GM18519 (cell line): Measurements from ENCODE around the gene NT5M.

Experiments used
- ATAC-seq: cut with Tn5 transposase; IDR thresholded peaks from one replicate; pipeline ENCODE4 v1.9.1; 2021; ENCODE audit warnings: mild to moderate bottlenecking, moderate library complexity; ENCODE audit not compliant: unreplicated experiment, low FRiP score

NT5M gene

GRCh38 chr17:17352836-17353624, 49.9 kb downstream of the NT5M start:
- ATAC-seq, result no peak

GRCh38 chr17:17353625-17354484, 50.7 kb downstream of the NT5M start:
- ATAC-seq, result no peak

- ATAC-seq, result no peak
Measured at GRCh38 chr17:17354560-17355349, 51.6 kb downstream of the NT5M start.

GRCh38 chr17:17355426-17355825, 52.3 kb downstream of the NT5M start:
- ATAC-seq, result no peak

GRCh38 chr17:17356149-17356930, 53.2 kb downstream of the NT5M start:
- no peak for ATAC-seq

GRCh38 chr17:17356931-17357270, 53.7 kb downstream of the NT5M start:
- no peak for ATAC-seq

- ATAC-seq, result no peak
Measured at GRCh38 chr17:17358060-17358751, 55.0 kb downstream of the NT5M start.

GRCh38 chr17:17358866-17359265, 55.7 kb downstream of the NT5M start:
- no peak for ATAC-seq

- no peak for ATAC-seq
Measured at GRCh38 chr17:17359271-17359670, 56.1 kb downstream of the NT5M start.

GRCh38 chr17:17360087-17360730, 57.0 kb downstream of the NT5M start:
- ATAC-seq, result no peak

GRCh38 chr17:17361543-17361866, 58.3 kb downstream of the NT5M start:
- ATAC-seq, result no peak

GRCh38 chr17:17361867-17362539, 58.8 kb downstream of the NT5M start:
- ATAC-seq, result no peak

- no peak for ATAC-seq
Measured at GRCh38 chr17:17362540-17362930, 59.4 kb downstream of the NT5M start.

GRCh38 chr17:17363638-17364337, 60.6 kb downstream of the NT5M start:
- ATAC-seq, result no peak

- no peak for ATAC-seq
Measured at GRCh38 chr17:17364338-17364667, 61.1 kb downstream of the NT5M start.

GRCh38 chr17:17365476-17366110, 62.4 kb downstream of the NT5M start:
- ATAC-seq, result no peak

GRCh38 chr17:17366235-17366634, 63.1 kb downstream of the NT5M start:
- ATAC-seq, result no peak
